Peyer's patch (tissue), 4 donors: ENCODE measurements around the gene TULP4. TPM values are rescaled to one million over a fixed set of nuclear protein-coding genes. Genes with fewer than 3 reads are reported as not detected.

ENCODE experiments used
- DNase-seq, 3 donors: peaks; one replicate each; pipeline ENCODE4 v3.0.0-alpha.2; 2017 to 2019
- H3K27ac ChIP-seq, 4 donors: fragments of 200-600 bp; sonication (generic); one replicate each; pipeline ENCODE4 v1.5.1; 2016 to 2019
- H3K27me3 ChIP-seq, 2 donors: fragments of 200-600 bp; sonication (generic); one replicate each; pipeline ENCODE4 v1.5.1; 2019
- H3K36me3 ChIP-seq, 3 donors: fragments of 200-600 bp; sonication (generic); one replicate each; pipeline ENCODE4 v1.5.1; 2016 to 2019
- H3K4me1 ChIP-seq, 4 donors: fragments of 200-600 bp; sonication (generic); one replicate each; pipeline ENCODE4 v1.5.1; 2016 to 2019
- H3K4me3 ChIP-seq, 4 donors: fragments of 200-600 bp; sonication (generic); 1 replicate in 3 of 4; 2 replicates in 1 of 4; pipeline ENCODE4 v1.5.1; 2016 to 2019; ENCODE audit warnings: mild to moderate bottlenecking in 1 of 4
- H3K9me3 ChIP-seq, 4 donors: fragments of 200-600 bp; sonication (generic); one replicate each; pipeline ENCODE4 v1.5.1; 2016 to 2019; ENCODE audit warnings: mild to moderate bottlenecking in 1 of 4
- CTCF ChIP-seq, 6 experiments: fragments of 450-650 bp in 4 of 6; fragments of 200-600 bp in 2 of 6; sonication (generic) in 1 of 6; IDR thresholded peaks; one replicate each; pipeline ENCODE4 v1.5.1; 2017 to 2019; ENCODE audit warnings: antibody characterized with exemption in 6 of 6, mild to moderate bottlenecking in 3 of 6, moderate library complexity in 1 of 6
- POLR2A ChIP-seq, 2 donors: fragments of 450-650 bp; IDR thresholded peaks; one replicate each; pipeline ENCODE4 v1.5.1; 2017; ENCODE audit warnings: antibody characterized with exemption in 2 of 2, mild to moderate bottlenecking in 2 of 2, moderate library complexity in 2 of 2
- total RNA-seq, 4 donors: library from RNA; depleted of rRNA; stranded (reverse); fragments of >200 nt; gene quantifications; one replicate each; pipeline ENCODE4 v1.1.0, GENCODE V29; 2016

Gene TULP4
- total RNA-seq, 4 donors from 2014 or later = 197 to 268 (median 206) TPM

GRCh38 chr6:158374020-158374419, 61.8 kb downstream of the TULP4 start:
- TF ChIP-seq POLR2A (IDR thresholded peaks at IDR 0.05) (no peak), CTCF (IDR thresholded peaks at IDR 0.05) (no peak)
- peaks cover 0 to 3% (median 0%) of the 10 kb centered on the region in 3 donors for H3K36me3 ChIP-seq

GRCh38 chr6:158376631-158377081, 64.4 kb downstream of the TULP4 start:
- DNase-seq = no peak
- H3K4me1 ChIP-seq = peaks cover 0 to 3% (median 0%) of the 10 kb centered on the region in 4 donors
- TF ChIP-seq CTCF (IDR thresholded peaks at IDR 0.05) = no peak
- no peak for TF ChIP-seq POLR2A (IDR thresholded peaks at IDR 0.05)
- H3K4me3 ChIP-seq = no peak overlapping the region
- H3K36me3 ChIP-seq = peaks cover 0 to 3% (median 0%) of the 10 kb centered on the region in 3 donors
- H3K27me3 ChIP-seq = no peaks in the 10 kb centered on the region
- no peak overlapping the region for H3K27ac ChIP-seq
- no peaks in the 10 kb centered on the region for H3K9me3 ChIP-seq

More at GRCh38 chr6:158374020-158374419, 61.8 kb downstream of the TULP4 start:
- no peak for DNase-seq
- no peaks in the 10 kb centered on the region for H3K9me3 ChIP-seq
- H3K4me1 ChIP-seq = peaks cover 0 to 3% (median 0%) of the 10 kb centered on the region in 4 donors
- no peak overlapping the region for H3K4me3 ChIP-seq
- H3K27me3 ChIP-seq = no peaks in the 10 kb centered on the region
- no peak overlapping the region for H3K27ac ChIP-seq

- TF ChIP-seq CTCF (IDR thresholded peaks at IDR 0.05) = no peak
- TF ChIP-seq POLR2A (IDR thresholded peaks at IDR 0.05) = no peak
- Histone ChIP-seq H3K4me3 (no peak overlapping the region), H3K4me1 (peaks cover 0 to 3% (median 0%) of the 10 kb centered on the region in 4 donors), H3K36me3 (peaks cover 0 to 3% (median 0%) of the 10 kb centered on the region in 3 donors), H3K27ac (no peak overlapping the region), H3K27me3 (no peaks in the 10 kb centered on the region), H3K9me3 (no peaks in the 10 kb centered on the region)
- no peak for DNase-seq
Observed at GRCh38 chr6:158377860-158378259, 65.6 kb downstream of the TULP4 start.

- H3K4me3 ChIP-seq = no peak overlapping the region
Observed at GRCh38 chr6:158379336-158379735, 67.1 kb downstream of the TULP4 start.

GRCh38 chr6:158381214-158381613, 68.9 kb downstream of the TULP4 start:
- Histone ChIP-seq H3K27ac (no peak overlapping the region), H3K4me1 (no peaks in the 10 kb centered on the region), H3K9me3 (no peaks in the 10 kb centered on the region), H3K36me3 (no peaks in the 10 kb centered on the region), H3K27me3 (no peaks in the 10 kb centered on the region), H3K4me3 (no peak overlapping the region)
- no peak for DNase-seq
- TF ChIP-seq POLR2A (IDR thresholded peaks at IDR 0.05) (no peak), CTCF (IDR thresholded peaks at IDR 0.05) (no peak)

More at GRCh38 chr6:158379336-158379735, 67.1 kb downstream of the TULP4 start:
- no peaks in the 10 kb centered on the region for H3K27me3 ChIP-seq
- no peaks in the 10 kb centered on the region for H3K36me3 ChIP-seq
- H3K4me1 ChIP-seq = no peaks in the 10 kb centered on the region
- H3K27ac ChIP-seq = no peak overlapping the region
- DNase-seq = no peak
- no peak for TF ChIP-seq CTCF (IDR thresholded peaks at IDR 0.05)
- TF ChIP-seq POLR2A (IDR thresholded peaks at IDR 0.05) = no peak
- H3K9me3 ChIP-seq = no peaks in the 10 kb centered on the region

GRCh38 chr6:158382491-158382890, 70.2 kb downstream of the TULP4 start:
- Histone ChIP-seq H3K9me3 (no peaks in the 10 kb centered on the region), H3K27ac (no peak overlapping the region), H3K27me3 (no peaks in the 10 kb centered on the region), H3K4me3 (no peak overlapping the region), H3K36me3 (no peaks in the 10 kb centered on the region), H3K4me1 (no peaks in the 10 kb centered on the region)
- TF ChIP-seq CTCF (IDR thresholded peaks at IDR 0.05) = no peak
- TF ChIP-seq POLR2A (IDR thresholded peaks at IDR 0.05) = no peak
- no peak for DNase-seq
